Endothelial cell of umbilical vein (primary cell): ENCODE results near the gene CACNA1C. TPM values are rescaled to one million over a fixed set of nuclear protein-coding genes. Genes with fewer than 3 reads are reported as not detected.

ENCODE experiments used
- BruUV-seq: library from RNA; stranded (reverse); fragments of 400-500 nt; replicated peaks from 2 replicates; lab custom pipeline; 2021; lab: Mats Ljungman, UMichigan
- CTCF ChIA-PET: fragments of 300-600, 350-600 bp; sonication (Branson Sonifier 250); formaldehyde crosslinking; loops from one replicate; lab custom pipeline; 2021; ENCODE audit warnings: antibody characterized with exemption, inconsistent platforms; lab: Charles Lee
- POLR2A ChIA-PET: fragments of 300-600, 350-600 bp; sonication (Branson Sonifier 250); formaldehyde crosslinking; loops from one replicate; lab custom pipeline; 2021; ENCODE audit warnings: antibody characterized with exemption, inconsistent platforms; lab: Charles Lee
- DNase-seq: peaks from one replicate; pipeline ENCODE4 v3.0.0-alpha.2; 2011; ENCODE audit warnings: low read depth, low spot score
- FAIRE-seq: peaks from 2 replicates; lab custom pipeline; 2011; peaks lifted over from hg19 to GRCh38; lab: Jason Lieb, UNC
- H2AFZ ChIP-seq: 2 replicates; pipeline ENCODE4 v1.6.0; 2012; ENCODE audit warnings: low read depth, low read length, control low read depth, inconsistent platforms
- H3K27ac ChIP-seq: 2 replicates; pipeline ENCODE4 v1.5.1; 2011; ENCODE audit warnings: low read depth, mild to moderate bottlenecking, control low read depth, low read length, moderate library complexity; ENCODE audit not compliant: insufficient read depth
- H3K27me3 ChIP-seq, 2 experiments: 2 replicates each; pipeline versions ENCODE4 v1.6.0 to v1.6.1; 2011; ENCODE audit warnings: low read length in 2 of 2, mixed read lengths in 1 of 2; ENCODE audit not compliant: control insufficient read depth in 2 of 2, insufficient read depth in 2 of 2
- H3K36me3 ChIP-seq, 2 experiments: 2 replicates in 1 of 2; 3 replicates in 1 of 2; pipeline ENCODE4 v1.5.1; 2011; ENCODE audit warnings: low read length in 2 of 2, mild to moderate bottlenecking in 1 of 2, moderate library complexity in 1 of 2; ENCODE audit not compliant: control insufficient read depth in 2 of 2, insufficient read depth in 2 of 2; ENCODE audit errors: extremely low read depth in 1 of 2
- H3K4me1 ChIP-seq: 3 replicates; pipeline ENCODE4 v1.5.1; 2011; ENCODE audit warnings: mild to moderate bottlenecking, low read length; ENCODE audit not compliant: control insufficient read depth, insufficient read depth; ENCODE audit errors: extremely low read depth
- H3K4me2 ChIP-seq: 2 replicates; pipeline ENCODE4 v1.6.1; 2011; ENCODE audit warnings: low read length, control low read depth, mixed read lengths; ENCODE audit not compliant: insufficient read depth
- H3K4me3 ChIP-seq, 3 experiments: fragments of 200-600 bp in 1 of 3; sonication (generic), shearing (Covaris generic) in 1 of 3; replicated peaks in 1 of 3; 2 replicates each; pipeline ENCODE4 v1.5.1; 2011 to 2016; ENCODE audit warnings: control low read depth in 3 of 3, low read length in 3 of 3, mild to moderate bottlenecking in 2 of 3, inconsistent platforms in 1 of 3, low read depth in 1 of 3, moderate library complexity in 1 of 3; ENCODE audit not compliant: insufficient read depth in 1 of 3
- H3K79me2 ChIP-seq: 2 replicates; pipeline ENCODE4 v1.6.0; 2012; ENCODE audit warnings: low read length, inconsistent platforms; ENCODE audit not compliant: control insufficient read depth, insufficient read depth
- H3K9ac ChIP-seq: replicated peaks from 2 replicates; pipeline ENCODE3; 2011; ENCODE audit warnings: low read length, control low read depth; ENCODE audit not compliant: insufficient read depth; ENCODE audit errors: extremely low read depth
- H3K9me1 ChIP-seq: replicated peaks from 3 replicates; pipeline ENCODE4 v1.6.0; 2011; ENCODE audit warnings: mild to moderate bottlenecking, low read length; ENCODE audit not compliant: control insufficient read depth, insufficient read depth; ENCODE audit errors: extremely low read depth
- H3K9me3 ChIP-seq: replicated peaks from 2 replicates; pipeline ENCODE4 v1.5.1; 2012; ENCODE audit warnings: low read length, inconsistent platforms; ENCODE audit not compliant: control insufficient read depth, insufficient read depth
- H4K20me1 ChIP-seq: replicated peaks from 2 replicates; pipeline ENCODE3; 2011; ENCODE audit warnings: mild to moderate bottlenecking, low read length; ENCODE audit not compliant: control insufficient read depth, insufficient read depth; ENCODE audit errors: extremely low read depth
- EZH2 ChIP-seq: IDR thresholded peaks from 2 replicates; pipeline ENCODE4 v1.6.1; 2012; ENCODE audit warnings: borderline replicate concordance, low read depth, mild to moderate bottlenecking, moderate library complexity, low read length, inconsistent platforms; ENCODE audit not compliant: severe bottlenecking
- FOS ChIP-seq: IDR thresholded peaks from 2 replicates; pipeline ENCODE4 v1.6.1; 2011; ENCODE audit warnings: mild to moderate bottlenecking, low read length, moderate library complexity, borderline replicate concordance; ENCODE audit not compliant: insufficient read depth
- GATA2 ChIP-seq: IDR thresholded peaks from 2 replicates; pipeline ENCODE4 v1.7.0; 2011; ENCODE audit warnings: low read depth, mild to moderate bottlenecking, moderate library complexity, mixed read lengths, low read length; ENCODE audit not compliant: insufficient read length, insufficient read depth
- JUN ChIP-seq: IDR thresholded peaks from 2 replicates; pipeline ENCODE4 v1.6.1; 2011; ENCODE audit warnings: borderline replicate concordance, low read depth; ENCODE audit not compliant: insufficient read length, insufficient read depth
- MYC ChIP-seq: IDR thresholded peaks from one replicate; pipeline ENCODE4 v1.6.1; 2011; ENCODE audit warnings: mild to moderate bottlenecking, low read depth, low read length
- POLR2A ChIP-seq: IDR thresholded peaks from 2 replicates; pipeline ENCODE4 v1.6.1; 2012; ENCODE audit warnings: low read depth, mild to moderate bottlenecking, control low read depth, low read length
- POLR2AphosphoS5 ChIP-seq: IDR thresholded peaks from 2 replicates; pipeline ENCODE4 v1.6.1; 2012; ENCODE audit warnings: low read depth, mild to moderate bottlenecking, control low read depth, low read length, moderate library complexity; ENCODE audit not compliant: insufficient read depth
- dilution Hi-C: fragments of 300-500 bp; cut with MboI; formaldehyde crosslinking; loops from one replicate; pipeline ENCODE4 v1.15.0; 2019; ENCODE audit warnings: low sequenced_read_pairs; ENCODE audit not compliant: extremely low pct_ligation_motif_present
- intact Hi-C: fragments of 100-400 bp; cut with micrococcal nuclease; formaldehyde crosslinking; loops from one replicate; pipeline ENCODE4 v1.10.0; 2022
- polyA plus RNA-seq, 4 experiments: library from polyadenylated mRNA; depleted of rRNA in 3 of 4; stranded (reverse) in 3 of 4; unstranded in 1 of 4; fragments of >200 nt; gene quantifications; 2 replicates each; pipeline versions ENCODE4 v1.2.1 to v1.2.3, GENCODE V29; 2011 to 2012; ENCODE audit warnings: missing spikeins in 1 of 4
- total RNA-seq: library from RNA; stranded (reverse); gene quantifications from 2 replicates; pipeline ENCODE4 v1.2.3, GENCODE V29; 2021
- TF ChIP-seq, protein P1 (sequence below), 2 donors: IDR thresholded peaks; 1 replicate in 1 of 2; 2 replicates in 1 of 2; pipeline ENCODE4 v1.5.1; 2011; ENCODE audit warnings: low read length in 2 of 2, mild to moderate bottlenecking in 2 of 2, moderate library complexity in 2 of 2, control low read depth in 1 of 2, inconsistent platforms in 1 of 2, low read depth in 1 of 2; ENCODE audit not compliant: insufficient read depth in 1 of 2; ENCODE audit errors: extremely low read depth in 1 of 2
- TF ChIP-seq, protein P2 (sequence below): IDR thresholded peaks from 2 replicates; pipeline ENCODE4 v1.6.1; 2011; ENCODE audit not compliant: insufficient read depth, insufficient read length

CACNA1C gene
- total and polyA plus RNA-seq, 2 donors (not counting 3 experiments of a cell fraction or from before 2014, with no cell fraction given), result not detected

DNA sequence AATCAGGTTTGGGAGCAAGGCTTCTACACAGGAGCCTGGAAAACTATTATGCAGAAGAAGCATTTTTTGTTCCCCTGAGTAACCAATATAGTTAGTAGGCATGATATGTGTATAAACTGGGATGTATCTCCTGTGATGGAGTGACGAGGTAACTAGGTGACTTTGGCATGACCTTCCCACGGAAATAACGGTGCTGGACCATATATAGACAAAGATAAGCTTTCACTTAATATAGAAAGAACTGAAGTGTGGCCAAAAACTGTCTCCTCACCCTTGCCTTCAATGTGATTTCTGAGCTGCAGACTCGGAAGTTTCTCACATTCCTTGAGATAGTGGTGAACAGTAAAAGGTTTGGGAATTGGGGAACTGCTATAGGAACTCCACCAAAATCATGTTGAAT lies 185.3 kb downstream of the CACNA1C start:
- FAIRE-seq (no peak), DNase-seq (no peak)
- CTCF ChIA-PET, result no interaction called here
- Histone ChIP-seq H3K4me1 (no peaks in the 10 kb centered on the region), H3K27me3 (no peaks in the 10 kb centered on the region), H3K9me3 (no peaks in the 10 kb centered on the region), H3K9me1 (no peaks in the 10 kb centered on the region), H3K4me3 (no peak overlapping the region), H3K79me2 (no peaks in the 10 kb centered on the region), H4K20me1 (no peaks in the 10 kb centered on the region), H2AFZ (no peak overlapping the region), H3K36me3 (no peaks in the 10 kb centered on the region), H3K9ac (no peak overlapping the region), H3K27ac (no peak overlapping the region), H3K4me2 (no peak overlapping the region)
- TF ChIP-seq POLR2AphosphoS5 (no peak), GATA2 (no peak), POLR2A (no peak), FOS (no peak)
- TF ChIP-seq, protein P1, sequence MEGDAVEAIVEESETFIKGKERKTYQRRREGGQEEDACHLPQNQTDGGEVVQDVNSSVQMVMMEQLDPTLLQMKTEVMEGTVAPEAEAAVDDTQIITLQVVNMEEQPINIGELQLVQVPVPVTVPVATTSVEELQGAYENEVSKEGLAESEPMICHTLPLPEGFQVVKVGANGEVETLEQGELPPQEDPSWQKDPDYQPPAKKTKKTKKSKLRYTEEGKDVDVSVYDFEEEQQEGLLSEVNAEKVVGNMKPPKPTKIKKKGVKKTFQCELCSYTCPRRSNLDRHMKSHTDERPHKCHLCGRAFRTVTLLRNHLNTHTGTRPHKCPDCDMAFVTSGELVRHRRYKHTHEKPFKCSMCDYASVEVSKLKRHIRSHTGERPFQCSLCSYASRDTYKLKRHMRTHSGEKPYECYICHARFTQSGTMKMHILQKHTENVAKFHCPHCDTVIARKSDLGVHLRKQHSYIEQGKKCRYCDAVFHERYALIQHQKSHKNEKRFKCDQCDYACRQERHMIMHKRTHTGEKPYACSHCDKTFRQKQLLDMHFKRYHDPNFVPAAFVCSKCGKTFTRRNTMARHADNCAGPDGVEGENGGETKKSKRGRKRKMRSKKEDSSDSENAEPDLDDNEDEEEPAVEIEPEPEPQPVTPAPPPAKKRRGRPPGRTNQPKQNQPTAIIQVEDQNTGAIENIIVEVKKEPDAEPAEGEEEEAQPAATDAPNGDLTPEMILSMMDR (IDR thresholded peaks at IDR 0.05; ENCODE audit: extremely low read depth in 1 of 2, insufficient read depth in 1 of 2, low read depth in 1 of 2, low read length in 2 of 2), result no peak
- POLR2A ChIA-PET, result no interaction called here
- no TSS peak for BruUV-seq
- dilution Hi-C loops, result no loop called here
- intact Hi-C loops, result no loop called here

DNA sequence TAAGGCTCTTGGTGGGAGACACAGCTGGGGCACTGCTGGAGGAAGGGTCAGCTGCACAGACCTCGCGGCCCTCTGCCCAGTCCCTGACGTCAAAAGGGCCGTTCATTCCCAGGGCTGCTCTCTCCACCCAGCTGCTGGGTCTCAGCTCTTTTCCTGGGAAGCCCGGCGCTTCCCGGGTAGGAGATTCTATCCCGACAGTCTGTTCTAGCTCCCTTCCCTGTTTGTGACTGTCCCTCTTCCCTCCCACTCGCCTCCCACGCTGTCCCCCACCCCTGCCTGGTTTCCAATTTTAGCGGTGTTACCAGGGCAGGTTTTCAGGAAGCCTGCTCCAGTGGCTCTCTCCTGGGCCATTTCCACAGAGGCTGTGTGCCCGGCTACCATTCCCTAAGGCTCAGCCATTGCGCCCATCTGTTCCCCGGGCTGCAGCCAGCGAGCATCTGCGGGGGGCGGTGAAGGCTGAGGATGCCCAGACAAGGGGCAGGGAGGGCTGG lies 186.6 kb downstream of the CACNA1C start:
- DNase-seq (no peak), FAIRE-seq (no peak)
- dilution Hi-C loops (no loop called here), intact Hi-C loops (no loop called here)
- Histone ChIP-seq H3K4me2 (no peak overlapping the region), H2AFZ (no peak overlapping the region), H3K27ac (no peak overlapping the region), H3K36me3 (no peaks in the 10 kb centered on the region), H3K4me1 (no peaks in the 10 kb centered on the region), H3K9me1 (no peaks in the 10 kb centered on the region), H3K9ac (no peak overlapping the region), H3K27me3 (no peaks in the 10 kb centered on the region), H3K9me3 (no peaks in the 10 kb centered on the region), H3K4me3 (no peak overlapping the region), H4K20me1 (no peaks in the 10 kb centered on the region), H3K79me2 (no peaks in the 10 kb centered on the region)
- POLR2A ChIA-PET, result no interaction called here
- no TSS peak for BruUV-seq
- TF ChIP-seq, protein P2, sequence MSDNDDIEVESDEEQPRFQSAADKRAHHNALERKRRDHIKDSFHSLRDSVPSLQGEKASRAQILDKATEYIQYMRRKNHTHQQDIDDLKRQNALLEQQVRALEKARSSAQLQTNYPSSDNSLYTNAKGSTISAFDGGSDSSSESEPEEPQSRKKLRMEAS, result no peak
- no peak for TF ChIP-seq EZH2
- TF ChIP-seq POLR2A, result no peak
- TF ChIP-seq JUN, result no peak
- TF ChIP-seq MYC, result no peak
- no peak for TF ChIP-seq POLR2AphosphoS5
- no peak for TF ChIP-seq FOS
- TF ChIP-seq, protein P1 (IDR thresholded peaks at IDR 0.05; ENCODE audit: extremely low read depth in 1 of 2, insufficient read depth in 1 of 2, low read depth in 1 of 2, low read length in 2 of 2), result no peak
- TF ChIP-seq GATA2, result no peak
- CTCF ChIA-PET, result no interaction called here
